ENCODE data around the gene SWSAP1.
A peak's percentile ranks its signal among the peaks of the same experiment; 100 is the strongest.

The SWSAP1 gene

DNA sequence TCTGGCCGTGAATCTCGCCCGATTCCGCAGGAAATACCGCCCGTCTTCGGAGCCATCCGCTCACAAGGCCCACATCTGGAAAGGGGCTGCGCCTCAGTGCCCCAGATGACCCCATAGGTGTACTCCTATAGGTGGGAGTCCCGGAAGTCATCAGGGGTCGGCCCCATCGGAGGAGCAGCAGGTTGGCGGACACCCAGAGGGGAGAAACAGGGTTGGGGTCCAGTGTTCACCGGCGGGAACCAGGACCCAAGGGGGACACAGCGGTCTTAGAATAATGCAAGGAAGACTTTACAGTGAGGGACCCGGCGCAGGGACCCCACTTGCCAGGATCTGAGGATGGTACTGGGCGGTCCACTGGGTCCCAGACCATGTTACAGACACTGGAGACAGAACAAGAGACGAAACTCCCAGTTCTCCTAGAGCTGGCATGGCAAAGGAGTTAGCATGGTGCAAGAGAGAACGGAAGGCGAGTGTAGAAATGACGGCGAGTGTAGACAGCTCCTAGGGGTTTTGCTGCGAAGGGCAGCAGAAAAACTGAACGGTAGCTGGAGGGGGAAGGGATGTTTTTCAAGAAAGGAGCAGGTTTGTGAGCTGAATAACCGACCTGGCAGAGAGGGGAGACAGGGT lies 48.8 kb downstream of the SWSAP1 start:
- H3K27ac ChIP-seq: peak overlapping the region; percentile 80
- H3K4me3 ChIP-seq (ENCODE audit: low read depth, low read length): peak overlapping the region; percentile 78
- peak overlapping the region; percentile 63 for H2AFZ ChIP-seq
- no peak overlapping the region for H3K9ac ChIP-seq
- TF ChIP-seq, protein P1, sequence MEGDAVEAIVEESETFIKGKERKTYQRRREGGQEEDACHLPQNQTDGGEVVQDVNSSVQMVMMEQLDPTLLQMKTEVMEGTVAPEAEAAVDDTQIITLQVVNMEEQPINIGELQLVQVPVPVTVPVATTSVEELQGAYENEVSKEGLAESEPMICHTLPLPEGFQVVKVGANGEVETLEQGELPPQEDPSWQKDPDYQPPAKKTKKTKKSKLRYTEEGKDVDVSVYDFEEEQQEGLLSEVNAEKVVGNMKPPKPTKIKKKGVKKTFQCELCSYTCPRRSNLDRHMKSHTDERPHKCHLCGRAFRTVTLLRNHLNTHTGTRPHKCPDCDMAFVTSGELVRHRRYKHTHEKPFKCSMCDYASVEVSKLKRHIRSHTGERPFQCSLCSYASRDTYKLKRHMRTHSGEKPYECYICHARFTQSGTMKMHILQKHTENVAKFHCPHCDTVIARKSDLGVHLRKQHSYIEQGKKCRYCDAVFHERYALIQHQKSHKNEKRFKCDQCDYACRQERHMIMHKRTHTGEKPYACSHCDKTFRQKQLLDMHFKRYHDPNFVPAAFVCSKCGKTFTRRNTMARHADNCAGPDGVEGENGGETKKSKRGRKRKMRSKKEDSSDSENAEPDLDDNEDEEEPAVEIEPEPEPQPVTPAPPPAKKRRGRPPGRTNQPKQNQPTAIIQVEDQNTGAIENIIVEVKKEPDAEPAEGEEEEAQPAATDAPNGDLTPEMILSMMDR (IDR thresholded peaks at IDR 0.05): no peak
- peaks cover 4% of the 10 kb centered on the region for H3K79me2 ChIP-seq
- H3K4me1 ChIP-seq: peaks cover 19% of the 10 kb centered on the region
- H3K9me3 ChIP-seq (ENCODE audit: control insufficient read depth, low read length): no peaks in the 10 kb centered on the region
- H3K36me3 ChIP-seq (ENCODE audit: control insufficient read depth, insufficient read depth, low read length): no peaks in the 10 kb centered on the region
- no peaks in the 10 kb centered on the region for H3K27me3 ChIP-seq (ENCODE audit: control insufficient read depth, insufficient read depth, low read length)
- H3K4me2 ChIP-seq (ENCODE audit: low read length): peak overlapping the region; percentile 98

GRCh38 chr19:11423791-11424181 lies 49.3 kb downstream of the SWSAP1 start:
- peaks cover 19% of the 10 kb centered on the region for H3K4me1 ChIP-seq
- H3K4me2 ChIP-seq (ENCODE audit: low read length): peak overlapping the region; percentile 98
- TF ChIP-seq, protein P1 (IDR thresholded peaks at IDR 0.05): no peak
- H2AFZ ChIP-seq: peak overlapping the region; percentile 63
- H3K9ac ChIP-seq: no peak overlapping the region
- H3K4me3 ChIP-seq (ENCODE audit: low read depth, low read length): peak overlapping the region; percentile 78
- H3K36me3 ChIP-seq (ENCODE audit: control insufficient read depth, insufficient read depth, low read length): no peaks in the 10 kb centered on the region
- peaks cover 2% of the 10 kb centered on the region for H3K79me2 ChIP-seq
- no peaks in the 10 kb centered on the region for H3K27me3 ChIP-seq (ENCODE audit: control insufficient read depth, insufficient read depth, low read length)
- no peaks in the 10 kb centered on the region for H3K9me3 ChIP-seq (ENCODE audit: control insufficient read depth, low read length)
- H3K27ac ChIP-seq: peak overlapping the region; percentile 80
